Measurements from ENCODE around the gene BRAP.
"Not testable (repeated sequence)": the region's sequence is repeated elsewhere in the genome, so short reads cannot be mapped to it uniquely, and the experiment has no call there.

The BRAP gene

GRCh38 chr12:111672822-111673381 lies 12.9 kb downstream of the BRAP start:
- DNase-seq (ENCODE audit: low read depth): no peak

- no peak for DNase-seq (ENCODE audit: low read depth)
Measured at GRCh38 chr12:111664961-111665865, 20.5 kb downstream of the BRAP start.

- DNase-seq (ENCODE audit: low read depth): no peak
Measured at GRCh38 chr12:111664499-111664898, 21.3 kb downstream of the BRAP start.

- no peak for DNase-seq (ENCODE audit: low read depth)
Measured at GRCh38 chr12:111656016-111656415, 29.7 kb downstream of the BRAP start.

GRCh38 chr12:111655356-111655755 lies 30.4 kb downstream of the BRAP start:
- DNase-seq (ENCODE audit: low read depth): no peak

- no peak for DNase-seq (ENCODE audit: low read depth)
Measured at GRCh38 chr12:111653596-111653995, 32.2 kb downstream of the BRAP start.

GRCh38 chr12:111652530-111652929 lies 33.2 kb downstream of the BRAP start:
- not testable (repeated sequence) for DNase-seq (ENCODE audit: low read depth)

- DNase-seq (ENCODE audit: low read depth): no peak
Measured at GRCh38 chr12:111650912-111651311, 34.8 kb downstream of the BRAP start.

GRCh38 chr12:111645433-111645832 lies 40.3 kb downstream of the BRAP start:
- DNase-seq (ENCODE audit: low read depth): no peak

GRCh38 chr12:111643427-111643826 lies 42.3 kb downstream of the BRAP start:
- DNase-seq (ENCODE audit: low read depth): no peak

GRCh38 chr12:111642681-111643426 lies 42.9 kb downstream of the BRAP start:
- no peak for DNase-seq (ENCODE audit: low read depth)

GRCh38 chr12:111640506-111640905 lies 45.2 kb downstream of the BRAP start:
- no peak for DNase-seq (ENCODE audit: low read depth)

GRCh38 chr12:111638556-111638955 lies 47.2 kb downstream of the BRAP start:
- no peak for DNase-seq (ENCODE audit: low read depth)

- no peak for DNase-seq (ENCODE audit: low read depth)
Measured at GRCh38 chr12:111636209-111636945, 49.4 kb downstream of the BRAP start.

GRCh38 chr12:111635524-111635923 lies 50.2 kb downstream of the BRAP start:
- DNase-seq (ENCODE audit: low read depth): no peak

- no peak for DNase-seq (ENCODE audit: low read depth)
Measured at GRCh38 chr12:111628505-111629260, 57.1 kb downstream of the BRAP start.

GRCh38 chr12:111626230-111626629 lies 59.5 kb downstream of the BRAP start:
- DNase-seq (ENCODE audit: low read depth): no peak

GRCh38 chr12:111624540-111624939 lies 61.2 kb downstream of the BRAP start:
- DNase-seq (ENCODE audit: low read depth): no peak

- not testable (repeated sequence) for DNase-seq (ENCODE audit: low read depth)
Measured at GRCh38 chr12:111617841-111618240, 67.9 kb downstream of the BRAP start.

GRCh38 chr12:111616177-111616623 lies 69.6 kb downstream of the BRAP start:
- no peak for DNase-seq (ENCODE audit: low read depth)

- DNase-seq (ENCODE audit: low read depth): no peak
Measured at GRCh38 chr12:111607239-111607638, 78.5 kb downstream of the BRAP start.

Data from stimulated activated CD8-positive, alpha-beta memory T cell treated with anti-CD3 and anti-CD28 coated beads, Interleukin-12 subunit alpha, Interleukin-12 subunit beta, amount 100 ng/mL, for 1 hour (primary cell).